C4-2B (cell line): ENCODE data around the gene DGKI.

Experiments
- CTCF ChIP-seq: fragments of 450-650 bp; conservative IDR thresholded peaks from 2 replicates; pipeline ENCODE4 v1.5.1; 2017; ENCODE audit warnings: mild to moderate bottlenecking
- ZFX ChIP-seq: fragments of 450-650 bp; IDR thresholded peaks from 2 replicates; pipeline ENCODE4 v1.6.1; 2017

GRCh38 chr7:137635874-137636273 is 210.9 kb downstream of the DGKI start:
- no peak for TF ChIP-seq CTCF
- no peak for TF ChIP-seq ZFX
